Activated T-helper 2 cell treated with anti-CD3 and anti-CD28 coated beads, Interferon-gamma antibody, Interleukin-2, Interleukin-4, amounts not matched to agents 10 μg/mL and 5 μg/mL and 100 μg/mL, durations not matched to agents 14 hours and 24 hours and 36 hours (primary cell): ENCODE measurements around the gene FGF4. TPM values are rescaled to one million over a fixed set of nuclear protein-coding genes. Genes with fewer than 3 reads are reported as not detected.

Experiments
- DNase-seq: peaks from one replicate; pipeline ENCODE4 v3.0.0; 2021; ENCODE audit warnings: low spot score
- H3K27ac Mint-ChIP-seq: one replicate; pipeline ENCODE4 v1.8.0; 2021; ENCODE audit warnings: mixed read lengths
- H3K27me3 Mint-ChIP-seq: one replicate; pipeline ENCODE4 v1.8.0; 2021; ENCODE audit warnings: low read depth, mixed read lengths
- H3K36me3 Mint-ChIP-seq: one replicate; pipeline ENCODE4 v1.8.0; 2021; ENCODE audit warnings: low read depth, mixed read lengths
- H3K4me1 Mint-ChIP-seq: one replicate; pipeline ENCODE4 v1.8.0; 2021; ENCODE audit warnings: low read depth, mixed read lengths
- H3K4me3 Mint-ChIP-seq: one replicate; pipeline ENCODE4 v1.8.0; 2021; ENCODE audit warnings: low read depth, mild to moderate bottlenecking, moderate library complexity, mixed read lengths
- H3K9me3 Mint-ChIP-seq: one replicate; pipeline ENCODE4 v1.8.0; 2021; ENCODE audit warnings: mixed read lengths
- intact Hi-C: fragments of 100-400 bp; cut with micrococcal nuclease; formaldehyde crosslinking; loops from one replicate; pipeline ENCODE4 v1.15.1; 2023
- total RNA-seq: library from RNA; stranded (reverse); gene quantifications from 2 replicates; pipeline ENCODE4 v1.2.3, GENCODE V29; 2022

Gene FGF4
- total RNA-seq, 1 donor from 2014 or later: not detected

- H3K4me3 Mint-ChIP-seq: no peak overlapping the region
- no peaks in the 10 kb centered on the region for H3K4me1 Mint-ChIP-seq
- DNase-seq: no peak
- H3K27me3 Mint-ChIP-seq: peaks cover 25% of the 10 kb centered on the region
- no peak overlapping the region for H3K27ac Mint-ChIP-seq
- H3K9me3 Mint-ChIP-seq: no peaks in the 10 kb centered on the region
- intact Hi-C loops: no loop called here
- no peaks in the 10 kb centered on the region for H3K36me3 Mint-ChIP-seq
These were observed 49.1 kb downstream of the FGF4 start for GRCh38 chr11:69726019-69726418.

- H3K4me3 Mint-ChIP-seq: no peak overlapping the region
- no peak overlapping the region for H3K27ac Mint-ChIP-seq
- H3K27me3 Mint-ChIP-seq: peaks cover 51% of the 10 kb centered on the region
- no peaks in the 10 kb centered on the region for H3K36me3 Mint-ChIP-seq
- no peaks in the 10 kb centered on the region for H3K4me1 Mint-ChIP-seq
- intact Hi-C loops: no loop called here
- no peak for DNase-seq
- no peaks in the 10 kb centered on the region for H3K9me3 Mint-ChIP-seq
These were observed 53.4 kb downstream of the FGF4 start for GRCh38 chr11:69721745-69722144.

GRCh38 chr11:69721106-69721505 lies 54.0 kb downstream of the FGF4 start:
- no peak for DNase-seq
- Mint-ChIP-seq H3K4me3 (no peak overlapping the region), H3K36me3 (no peaks in the 10 kb centered on the region), H3K27ac (no peak overlapping the region), H3K27me3 (peaks cover 48% of the 10 kb centered on the region), H3K9me3 (no peaks in the 10 kb centered on the region), H3K4me1 (no peaks in the 10 kb centered on the region)
- intact Hi-C loops: no loop called here

Other genes starting within 250 kb of the FGF4 start
- 1.2 and 2.1 TPM in 2 replicates for gene CCND1, start 134.2 kb downstream of the FGF4 start, total RNA-seq
- 24.4 and 26.4 TPM in 2 replicates for gene LTO1, start 100.0 kb downstream of the FGF4 start, total RNA-seq
- not detected in 2 replicates for gene FGF19, start 71.3 kb downstream of the FGF4 start, total RNA-seq
- not detected in 2 replicates for gene FGF3, start 44.1 kb upstream of the FGF4 start, total RNA-seq